GM13976 (cell line): ENCODE measurements around the gene GLS.

Experiments used
- DNase-seq: peaks from one replicate; pipeline ENCODE4 v3.0.0; 2012; ENCODE audit warnings: low spot score
- in situ Hi-C: fragments of 300-500 bp; cut with MboI; formaldehyde crosslinking; loops from one replicate; pipeline ENCODE4 v1.12.0; 2022; ENCODE audit warnings: low sequenced_read_pairs, mixed read lengths, inconsistent platforms; ENCODE audit not compliant: unreplicated experiment
- TF ChIP-seq, protein P1 (sequence below): IDR thresholded peaks from 2 replicates; pipeline ENCODE4 v1.5.1; 2012; ENCODE audit warnings: borderline replicate concordance, mild to moderate bottlenecking; ENCODE audit not compliant: insufficient read depth; ENCODE audit errors: extremely low read depth, missing control alignments, control extremely low read depth

Gene GLS

GRCh38 chr2:191013932-191014652 lies 133.5 kb downstream of the GLS start, which contains the start of gene STAT1:
TSS of gene STAT1 (minus strand) at chr2:191014171. CDS start at chr2:191010003, 4,168 bp downstream.
- in situ Hi-C loops = no loop called here
- DNase-seq = peak; percentile 97
- TF ChIP-seq, protein P1, sequence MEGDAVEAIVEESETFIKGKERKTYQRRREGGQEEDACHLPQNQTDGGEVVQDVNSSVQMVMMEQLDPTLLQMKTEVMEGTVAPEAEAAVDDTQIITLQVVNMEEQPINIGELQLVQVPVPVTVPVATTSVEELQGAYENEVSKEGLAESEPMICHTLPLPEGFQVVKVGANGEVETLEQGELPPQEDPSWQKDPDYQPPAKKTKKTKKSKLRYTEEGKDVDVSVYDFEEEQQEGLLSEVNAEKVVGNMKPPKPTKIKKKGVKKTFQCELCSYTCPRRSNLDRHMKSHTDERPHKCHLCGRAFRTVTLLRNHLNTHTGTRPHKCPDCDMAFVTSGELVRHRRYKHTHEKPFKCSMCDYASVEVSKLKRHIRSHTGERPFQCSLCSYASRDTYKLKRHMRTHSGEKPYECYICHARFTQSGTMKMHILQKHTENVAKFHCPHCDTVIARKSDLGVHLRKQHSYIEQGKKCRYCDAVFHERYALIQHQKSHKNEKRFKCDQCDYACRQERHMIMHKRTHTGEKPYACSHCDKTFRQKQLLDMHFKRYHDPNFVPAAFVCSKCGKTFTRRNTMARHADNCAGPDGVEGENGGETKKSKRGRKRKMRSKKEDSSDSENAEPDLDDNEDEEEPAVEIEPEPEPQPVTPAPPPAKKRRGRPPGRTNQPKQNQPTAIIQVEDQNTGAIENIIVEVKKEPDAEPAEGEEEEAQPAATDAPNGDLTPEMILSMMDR = no peak

GRCh38 chr2:191014653-191015020 lies 134.0 kb downstream of the GLS start:
- DNase-seq = no peak
- TF ChIP-seq, protein P1 = no peak
- in situ Hi-C loops = no loop called here
